GM13976 (cell line): ENCODE results near the gene ATP6V0C.

Source experiments
- DNase-seq: peaks from one replicate; pipeline ENCODE4 v3.0.0; 2012; ENCODE audit warnings: low spot score
- in situ Hi-C: fragments of 300-500 bp; cut with MboI; formaldehyde crosslinking; loops from one replicate; pipeline ENCODE4 v1.12.0; 2022; ENCODE audit warnings: low sequenced_read_pairs, mixed read lengths, inconsistent platforms; ENCODE audit not compliant: unreplicated experiment
- TF ChIP-seq, protein P1 (sequence below): IDR thresholded peaks from 2 replicates; pipeline ENCODE4 v1.5.1; 2012; ENCODE audit warnings: borderline replicate concordance, mild to moderate bottlenecking; ENCODE audit not compliant: insufficient read depth; ENCODE audit errors: extremely low read depth, missing control alignments, control extremely low read depth

The ATP6V0C gene

DNA sequence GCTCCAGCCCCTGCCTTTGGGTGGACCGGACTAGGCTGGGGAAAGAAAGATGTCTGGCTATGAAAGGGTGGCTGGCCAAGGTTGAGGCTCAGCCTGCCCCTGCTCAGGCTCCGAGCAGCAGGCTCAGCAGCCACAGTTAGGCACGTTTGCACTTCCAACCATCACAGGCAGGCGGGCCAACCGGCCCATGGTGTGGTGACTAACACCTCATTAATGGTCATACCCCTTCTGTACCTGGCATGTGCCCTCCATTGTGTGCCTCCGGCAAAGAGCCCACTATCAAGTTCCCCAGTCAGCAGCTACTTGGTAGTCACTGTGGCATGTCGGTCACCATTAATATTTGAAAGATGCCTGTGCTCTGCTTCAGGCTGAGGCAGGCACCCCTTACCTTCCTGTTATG is 32.1 kb upstream of the ATP6V0C start:
- DNase-seq: no peak
- in situ Hi-C loops: loop anchor here (25.0 kb wide), 1 partner anchor 469 kb away; the partner anchor contains the start of genes NPW and ZNF598
- TF ChIP-seq, protein P1, sequence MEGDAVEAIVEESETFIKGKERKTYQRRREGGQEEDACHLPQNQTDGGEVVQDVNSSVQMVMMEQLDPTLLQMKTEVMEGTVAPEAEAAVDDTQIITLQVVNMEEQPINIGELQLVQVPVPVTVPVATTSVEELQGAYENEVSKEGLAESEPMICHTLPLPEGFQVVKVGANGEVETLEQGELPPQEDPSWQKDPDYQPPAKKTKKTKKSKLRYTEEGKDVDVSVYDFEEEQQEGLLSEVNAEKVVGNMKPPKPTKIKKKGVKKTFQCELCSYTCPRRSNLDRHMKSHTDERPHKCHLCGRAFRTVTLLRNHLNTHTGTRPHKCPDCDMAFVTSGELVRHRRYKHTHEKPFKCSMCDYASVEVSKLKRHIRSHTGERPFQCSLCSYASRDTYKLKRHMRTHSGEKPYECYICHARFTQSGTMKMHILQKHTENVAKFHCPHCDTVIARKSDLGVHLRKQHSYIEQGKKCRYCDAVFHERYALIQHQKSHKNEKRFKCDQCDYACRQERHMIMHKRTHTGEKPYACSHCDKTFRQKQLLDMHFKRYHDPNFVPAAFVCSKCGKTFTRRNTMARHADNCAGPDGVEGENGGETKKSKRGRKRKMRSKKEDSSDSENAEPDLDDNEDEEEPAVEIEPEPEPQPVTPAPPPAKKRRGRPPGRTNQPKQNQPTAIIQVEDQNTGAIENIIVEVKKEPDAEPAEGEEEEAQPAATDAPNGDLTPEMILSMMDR: no peak

DNA sequence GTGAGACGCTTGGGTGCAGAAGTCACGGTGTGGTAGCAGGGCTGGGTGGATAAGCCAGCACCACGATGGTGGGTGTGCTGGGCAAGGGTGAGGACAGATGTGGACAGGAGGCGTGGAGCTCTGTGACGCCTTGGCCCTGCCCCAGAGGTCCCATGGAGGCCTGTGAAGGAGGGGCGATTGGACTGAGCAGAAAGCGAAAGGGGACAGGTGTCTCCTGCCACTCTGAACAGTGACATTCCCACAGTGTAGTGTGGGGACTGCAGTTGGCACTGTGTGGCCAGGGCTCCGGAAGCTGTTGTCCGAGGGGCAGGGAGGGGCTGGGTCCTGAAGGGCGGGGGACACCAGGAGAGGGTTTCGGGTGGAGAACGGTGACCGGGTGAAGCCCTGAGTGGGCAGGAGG is 31.5 kb upstream of the ATP6V0C start:
- in situ Hi-C loops: loop anchor here (25.0 kb wide), 1 partner anchor 470 kb away; the partner anchor contains the start of genes NPW and ZNF598

DNA sequence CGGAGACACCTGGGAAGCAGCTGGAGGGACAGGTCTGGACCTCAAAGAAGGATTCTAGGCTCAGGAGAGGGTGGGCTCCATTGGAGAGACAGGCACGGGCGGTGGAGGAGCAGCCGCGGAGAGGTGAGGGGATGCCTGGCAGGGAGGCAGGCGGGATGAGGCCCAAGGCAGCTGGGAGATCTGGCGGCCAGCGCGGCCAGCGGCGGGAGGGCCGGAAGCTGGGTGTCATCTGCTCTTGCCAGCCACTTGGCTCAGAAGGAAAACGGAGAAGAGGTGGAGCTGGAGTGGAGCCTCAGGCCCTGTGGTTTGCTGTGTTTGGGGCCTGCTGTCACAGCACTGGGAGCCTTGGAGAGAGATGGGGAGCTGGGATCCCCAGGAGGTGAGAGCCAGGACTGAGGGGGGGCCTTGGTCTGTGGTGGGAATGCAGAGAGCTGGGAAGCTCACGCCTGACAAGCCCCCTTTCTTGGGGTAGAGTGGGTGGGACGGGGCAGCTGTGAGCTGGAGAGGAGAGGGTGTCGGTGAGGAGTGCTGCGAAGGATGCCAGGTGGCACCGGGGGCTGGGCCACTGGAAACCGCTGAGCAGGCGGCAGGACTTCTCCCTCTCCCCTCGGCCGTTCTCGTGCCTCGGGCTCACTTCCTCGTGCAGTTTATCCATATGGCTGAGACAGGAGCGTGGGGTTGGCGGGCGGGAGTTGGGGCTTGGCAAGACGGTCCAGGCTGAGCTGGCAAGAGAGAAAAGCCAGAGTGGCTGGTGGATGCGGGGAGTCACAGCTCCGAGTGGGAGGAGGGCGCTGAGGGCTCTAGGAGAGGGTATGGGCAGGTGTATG is 30.8 kb upstream of the ATP6V0C start:
- in situ Hi-C loops: loop anchor here (25.0 kb wide), 1 partner anchor 471 kb away; the partner anchor contains the start of genes NPW and ZNF598
- DNase-seq: no peak
- TF ChIP-seq, protein P1: no peak

More for the DNA sequence above, 31.5 kb upstream of the ATP6V0C start:
- TF ChIP-seq, protein P1: no peak
- DNase-seq: no peak

DNA sequence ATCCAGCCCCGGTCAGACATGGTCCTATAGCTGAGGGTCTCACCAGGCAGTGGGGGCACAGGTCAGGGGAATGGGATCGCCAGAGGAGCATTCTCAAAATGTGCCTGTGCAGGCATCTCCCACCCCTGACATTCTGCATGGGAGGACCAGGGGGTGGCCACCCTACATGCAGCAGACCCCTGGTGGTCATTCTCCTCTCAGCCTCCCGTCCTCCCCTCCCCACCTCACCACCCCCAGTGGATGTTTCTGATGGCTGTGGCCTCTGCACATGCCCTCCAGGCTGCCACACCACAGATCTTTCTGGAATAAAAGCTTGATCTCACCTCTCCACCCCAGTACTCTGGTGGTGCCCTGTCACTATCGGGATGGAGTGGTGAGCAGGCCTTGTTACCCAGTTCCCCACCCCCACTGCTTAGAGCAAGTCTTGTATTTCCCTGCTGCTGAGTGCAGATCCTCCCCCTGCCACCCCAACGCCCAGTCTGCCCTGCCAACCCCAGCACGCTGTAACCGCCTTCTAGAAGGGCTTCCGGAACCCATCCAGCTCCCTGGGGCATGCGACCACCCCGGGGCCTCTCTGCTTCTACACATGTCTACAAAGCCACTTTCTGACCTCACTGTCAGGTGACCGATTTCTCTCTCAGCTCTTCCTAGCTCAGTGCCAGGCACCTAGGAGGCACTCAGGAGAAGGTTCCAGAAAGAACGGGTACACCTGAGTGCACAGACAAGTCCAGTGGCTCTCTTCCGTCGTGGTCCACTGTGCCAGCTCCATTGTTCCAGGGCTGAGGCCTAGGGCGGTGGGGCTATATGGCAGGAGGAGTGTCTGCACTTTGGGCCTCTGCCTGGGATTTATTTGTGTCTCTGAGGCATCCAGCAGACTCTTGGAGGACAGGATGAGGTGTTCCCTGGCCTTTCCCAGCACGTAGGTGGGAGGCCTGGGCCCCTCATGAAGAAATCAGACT is 29.5 kb upstream of the ATP6V0C start:
- TF ChIP-seq, protein P1: no peak
- in situ Hi-C loops: loop anchor here (25.0 kb wide), 1 partner anchor 472 kb away; the partner anchor contains the start of genes NPW and ZNF598
- DNase-seq: no peak

DNA sequence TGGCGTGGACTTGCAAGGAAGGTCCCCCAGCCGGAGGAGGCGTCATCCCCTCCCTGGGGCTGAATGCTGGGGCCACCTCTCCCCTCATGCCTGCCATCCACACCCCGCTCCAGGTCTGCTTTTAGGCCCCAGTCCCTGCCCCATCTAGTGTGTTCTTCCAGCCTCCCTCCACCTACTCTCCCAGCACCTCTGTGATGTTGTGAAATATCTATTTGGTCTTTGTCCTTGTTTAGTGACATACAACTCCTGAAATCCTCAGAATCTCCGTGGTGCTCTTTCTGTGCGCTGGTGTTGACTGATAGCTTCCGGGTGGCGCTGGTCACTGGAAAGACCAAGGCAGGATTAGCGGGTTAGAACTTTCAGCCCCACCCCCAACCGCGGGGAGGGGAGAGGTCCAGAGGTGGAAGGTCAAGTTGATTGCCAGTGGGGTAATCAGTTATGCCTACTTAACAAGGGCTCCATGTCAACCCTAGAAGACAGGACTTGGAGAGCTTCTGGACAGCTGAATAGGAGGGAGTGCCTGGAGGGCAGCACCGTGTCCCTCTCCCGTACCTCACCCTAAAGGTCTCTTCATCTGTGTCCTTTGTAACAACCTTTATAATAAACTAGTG is 28.7 kb upstream of the ATP6V0C start:
- TF ChIP-seq, protein P1: no peak
- in situ Hi-C loops: loop anchor here (25.0 kb wide), 1 partner anchor 473 kb away; the partner anchor contains the start of genes NPW and ZNF598
- DNase-seq: no peak
